ENCODE measurements around the gene SERTAD3. TPM values are rescaled to one million over a fixed set of nuclear protein-coding genes. Genes with fewer than 3 reads are reported as not detected.
A peak's percentile ranks its signal among the peaks of the same experiment; 100 is the strongest.

SERTAD3 gene
- total RNA-seq, 4 donors from 2014 or later = 15.6 to 23.4 (median 19.9) TPM

DNA sequence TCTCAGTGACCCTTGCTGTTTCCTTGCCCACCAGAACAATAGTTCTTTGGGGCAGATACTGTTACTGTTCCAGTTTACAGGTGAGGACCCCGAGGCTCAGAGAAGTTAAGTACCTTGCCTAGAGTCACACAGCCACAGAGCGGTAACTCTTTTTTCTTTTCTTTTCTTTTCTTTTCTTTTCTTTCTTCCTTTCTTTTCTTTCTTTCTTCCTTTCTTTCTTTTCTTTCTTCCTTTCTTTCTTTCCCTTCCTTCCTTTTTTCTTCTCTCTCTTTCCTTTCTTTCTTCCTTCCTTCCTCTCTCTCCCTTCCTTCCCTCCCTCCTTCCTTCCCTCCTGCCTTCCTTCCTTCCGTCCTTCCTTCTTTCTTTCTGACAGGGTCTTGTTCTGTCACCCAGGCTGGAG lies 26.1 kb downstream of the SERTAD3 start:
- Histone ChIP-seq H3K9me3 (no peaks in the 10 kb centered on the region), H3K36me3 (peaks cover 0 to 9% (median 4%) of the 10 kb centered on the region in 3 donors), H3K27me3 (peaks cover 0 to 4% of the 10 kb centered on the region in 2 donors), H3K27ac (peak overlapping the region in 2 of 4 donors; percentile 95), H3K4me3 (no peak overlapping the region), H3K4me1 (peaks cover 0 to 47% (median 12%) of the 10 kb centered on the region in 4 donors)
- WGBS, 2 donors = 85 to 87% methylated on average over 3 of the region's 3 CpGs
- no peak for DNase-seq (ENCODE audit: low spot score in 2 of 2)
- TF ChIP-seq EP300 (IDR thresholded peaks at IDR 0.05) (no peak), POLR2A (IDR thresholded peaks at IDR 0.05) (no peak)
- TF ChIP-seq, protein P1, sequence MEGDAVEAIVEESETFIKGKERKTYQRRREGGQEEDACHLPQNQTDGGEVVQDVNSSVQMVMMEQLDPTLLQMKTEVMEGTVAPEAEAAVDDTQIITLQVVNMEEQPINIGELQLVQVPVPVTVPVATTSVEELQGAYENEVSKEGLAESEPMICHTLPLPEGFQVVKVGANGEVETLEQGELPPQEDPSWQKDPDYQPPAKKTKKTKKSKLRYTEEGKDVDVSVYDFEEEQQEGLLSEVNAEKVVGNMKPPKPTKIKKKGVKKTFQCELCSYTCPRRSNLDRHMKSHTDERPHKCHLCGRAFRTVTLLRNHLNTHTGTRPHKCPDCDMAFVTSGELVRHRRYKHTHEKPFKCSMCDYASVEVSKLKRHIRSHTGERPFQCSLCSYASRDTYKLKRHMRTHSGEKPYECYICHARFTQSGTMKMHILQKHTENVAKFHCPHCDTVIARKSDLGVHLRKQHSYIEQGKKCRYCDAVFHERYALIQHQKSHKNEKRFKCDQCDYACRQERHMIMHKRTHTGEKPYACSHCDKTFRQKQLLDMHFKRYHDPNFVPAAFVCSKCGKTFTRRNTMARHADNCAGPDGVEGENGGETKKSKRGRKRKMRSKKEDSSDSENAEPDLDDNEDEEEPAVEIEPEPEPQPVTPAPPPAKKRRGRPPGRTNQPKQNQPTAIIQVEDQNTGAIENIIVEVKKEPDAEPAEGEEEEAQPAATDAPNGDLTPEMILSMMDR (IDR thresholded peaks at IDR 0.05) = no peak

DNA sequence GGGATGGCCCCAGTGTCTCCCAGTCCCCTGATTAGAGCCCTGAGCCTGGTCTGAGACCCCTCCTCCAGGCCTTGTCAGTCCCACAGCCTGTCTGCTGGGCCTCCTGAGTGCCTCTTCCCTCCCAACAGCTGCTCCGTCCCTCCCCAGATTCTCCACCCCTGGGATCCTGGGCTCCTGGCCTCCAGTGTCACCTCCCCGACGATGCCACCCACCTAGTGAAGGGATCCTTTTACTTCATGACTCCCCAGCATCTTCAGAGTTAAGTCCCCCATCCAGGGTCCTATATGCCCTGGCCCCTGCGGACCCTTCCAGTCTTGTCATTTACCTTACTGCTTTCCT lies 26.5 kb downstream of the SERTAD3 start:
- Histone ChIP-seq H3K4me3 (no peak overlapping the region), H3K27ac (peak overlapping the region; percentile 59 to 95 (median 82))
- WGBS, 2 donors = 59 to 61% methylated on average over 4 of the region's 4 CpGs

DNA sequence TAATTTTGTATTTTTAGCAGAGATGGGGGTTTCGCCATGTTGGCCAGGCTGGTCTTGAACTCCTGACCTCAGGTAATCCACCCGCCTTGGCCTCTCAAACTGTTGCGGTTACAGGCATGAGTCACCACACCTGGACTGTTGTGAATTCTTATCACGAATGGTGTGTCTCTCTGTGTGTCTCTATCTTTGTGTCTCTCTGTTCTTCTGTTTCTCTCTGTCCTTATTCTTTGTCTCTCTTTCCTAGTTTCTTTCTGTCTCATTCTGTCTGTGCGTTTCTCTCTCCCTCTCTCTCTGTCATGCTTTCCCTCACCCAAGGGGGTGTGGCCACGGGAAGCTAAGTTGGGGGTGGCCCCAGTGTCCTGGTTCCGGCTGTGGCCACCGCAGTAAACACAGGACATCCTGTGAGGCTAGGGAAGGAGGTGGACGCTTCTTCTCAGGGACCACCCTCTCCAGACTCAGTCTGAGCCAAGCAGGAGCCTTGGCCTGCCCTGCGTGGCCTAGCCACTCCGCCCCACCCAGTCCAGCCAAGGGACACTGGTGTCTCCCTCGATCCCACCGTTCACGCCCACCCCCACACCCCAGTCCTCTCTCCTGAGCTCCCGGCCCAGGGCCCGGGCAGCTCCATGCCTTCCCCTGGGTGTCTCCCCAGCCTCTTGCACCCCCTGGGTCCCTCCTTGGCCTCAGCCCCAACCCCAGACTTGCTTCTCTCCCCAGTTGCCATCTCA lies 27.1 kb downstream of the SERTAD3 start:
- DNase-seq (ENCODE audit: low spot score in 2 of 2) = peak; percentile 46 to 47
- Histone ChIP-seq H3K27ac (peak overlapping the region; percentile 59 to 95 (median 82)), H3K27me3 (peaks cover 0 to 7% of the 10 kb centered on the region in 2 donors), H3K9me3 (no peaks in the 10 kb centered on the region), H3K4me3 (no peak overlapping the region), H3K4me1 (peaks cover 0 to 38% (median 7%) of the 10 kb centered on the region in 4 donors), H3K36me3 (no peaks in the 10 kb centered on the region)
- 32 to 40% methylated on average over 15 to 16 of the region's 16 CpGs for WGBS, 2 donors
- peak in 1 of 2 donors; percentile 58 for TF ChIP-seq POLR2A (IDR thresholded peaks at IDR 0.05)
- peak in 1 of 2 donors; percentile 60 for TF ChIP-seq EP300 (IDR thresholded peaks at IDR 0.05)
- TF ChIP-seq, protein P1 (IDR thresholded peaks at IDR 0.05) = no peak

More for the DNA sequence above, 26.5 kb downstream of the SERTAD3 start:
- Histone ChIP-seq H3K9me3 (no peaks in the 10 kb centered on the region), H3K4me1 (peaks cover 0 to 43% (median 9%) of the 10 kb centered on the region in 4 donors), H3K27me3 (peaks cover 0 to 7% of the 10 kb centered on the region in 2 donors), H3K36me3 (peaks cover 0 to 5% (median under 1%) of the 10 kb centered on the region in 3 donors)
- TF ChIP-seq, protein P1 (IDR thresholded peaks at IDR 0.05) = no peak
- TF ChIP-seq EP300 (IDR thresholded peaks at IDR 0.05) = no peak
- DNase-seq (ENCODE audit: low spot score in 2 of 2) = no peak

DNA sequence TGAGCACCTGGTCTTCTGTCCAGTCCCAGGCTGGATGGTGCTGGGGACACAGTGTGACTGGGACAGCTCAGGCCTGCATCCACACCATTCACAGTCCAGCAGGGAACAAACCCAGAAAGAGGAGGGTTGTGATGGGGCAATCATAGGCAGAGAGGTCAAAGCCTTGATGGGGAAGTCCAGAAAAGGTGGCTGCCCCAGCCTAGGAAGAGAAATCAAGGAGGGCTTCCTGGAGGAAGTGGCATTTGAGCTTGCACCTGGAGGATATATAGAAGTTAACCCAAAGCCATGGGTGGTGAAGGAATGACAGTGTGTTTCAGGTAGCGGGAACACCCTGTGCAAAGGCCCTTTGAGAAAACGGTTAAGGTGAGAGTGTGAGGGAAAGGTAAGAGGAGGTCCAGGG lies 28.4 kb downstream of the SERTAD3 start:
- 94 to 100% methylated on average over 2 of the region's 2 CpGs for WGBS, 2 donors
- H3K36me3 ChIP-seq = no peaks in the 10 kb centered on the region
- peaks cover 0 to 7% of the 10 kb centered on the region in 2 donors for H3K27me3 ChIP-seq
- TF ChIP-seq, protein P1 (IDR thresholded peaks at IDR 0.05) = no peak
- TF ChIP-seq POLR2A (IDR thresholded peaks at IDR 0.05) (no peak), EP300 (IDR thresholded peaks at IDR 0.05) (no peak)
- no peak for DNase-seq (ENCODE audit: low spot score in 2 of 2)
- H3K9me3 ChIP-seq = no peaks in the 10 kb centered on the region
- no peak overlapping the region for H3K4me3 ChIP-seq
- peaks cover 0 to 43% (median 0%) of the 10 kb centered on the region in 4 donors for H3K4me1 ChIP-seq
- peak overlapping the region in 3 of 4 donors; percentile 37 to 95 (median 95) for H3K27ac ChIP-seq
